NCI-H2081 (cell line): ENCODE measurements around the gene DUSP15.

Source experiments
- DNase-seq, 2 experiments: peaks; one replicate each; lab custom pipeline; 2025; lab: John Stamatoyannopoulos, UW

Gene DUSP15

DNA sequence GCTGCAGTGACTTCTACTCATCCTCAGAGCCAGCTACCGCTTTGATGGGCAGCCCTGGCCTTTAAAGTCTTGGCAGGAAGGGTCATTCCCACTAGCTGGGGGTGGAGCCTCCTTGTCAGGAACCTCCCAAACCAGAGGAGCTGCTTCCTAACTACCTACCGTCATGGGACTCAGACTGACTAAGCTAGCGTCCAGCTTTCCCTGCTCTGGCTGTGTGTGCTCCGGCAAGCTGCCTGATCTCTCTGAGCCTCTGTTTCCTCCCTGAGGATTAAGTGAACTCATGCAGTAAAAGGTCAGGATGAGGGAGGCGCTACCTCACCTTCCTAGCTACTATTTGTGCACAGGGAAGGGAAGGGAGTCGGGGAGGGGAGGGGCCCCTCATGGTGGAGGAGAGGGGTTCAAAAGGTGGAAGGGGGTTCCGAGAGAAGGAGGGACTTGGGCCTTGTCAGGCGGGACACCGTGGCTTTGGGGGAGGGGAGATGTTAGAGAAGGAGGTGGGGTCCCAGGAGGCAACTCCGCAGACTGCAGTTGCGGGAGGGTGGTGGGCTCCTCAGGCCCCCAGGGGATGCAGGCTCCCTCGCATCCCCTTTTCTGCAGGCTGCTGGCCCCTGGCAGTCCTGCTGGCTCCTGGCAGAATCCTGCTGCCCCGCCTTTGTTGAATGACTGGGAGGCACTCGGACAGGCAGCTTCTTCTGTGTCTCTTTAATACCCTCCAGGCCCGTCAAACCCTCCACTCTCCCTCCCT lies 9.8 kb downstream of the DUSP15 start:
- no peak for DNase-seq

DNA sequence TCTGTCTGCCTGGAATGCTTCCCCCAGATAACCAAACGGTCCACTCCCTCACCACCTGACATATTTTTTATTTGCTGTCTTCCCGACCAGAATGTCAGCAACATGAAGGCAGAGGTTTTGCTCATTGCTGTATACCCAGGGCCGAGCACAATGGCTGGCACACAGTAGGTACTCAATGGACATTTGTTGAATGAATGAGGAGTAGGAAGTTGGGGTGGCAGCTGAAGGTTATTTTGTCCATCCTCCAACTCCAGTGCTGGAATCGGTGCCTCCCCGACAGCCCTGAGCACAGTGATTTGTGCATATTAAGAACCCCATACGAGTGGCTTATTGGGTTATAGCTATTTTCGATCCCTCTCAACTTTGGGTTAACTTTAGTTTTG lies 10.3 kb downstream of the DUSP15 start:
- DNase-seq, result no peak

DNA sequence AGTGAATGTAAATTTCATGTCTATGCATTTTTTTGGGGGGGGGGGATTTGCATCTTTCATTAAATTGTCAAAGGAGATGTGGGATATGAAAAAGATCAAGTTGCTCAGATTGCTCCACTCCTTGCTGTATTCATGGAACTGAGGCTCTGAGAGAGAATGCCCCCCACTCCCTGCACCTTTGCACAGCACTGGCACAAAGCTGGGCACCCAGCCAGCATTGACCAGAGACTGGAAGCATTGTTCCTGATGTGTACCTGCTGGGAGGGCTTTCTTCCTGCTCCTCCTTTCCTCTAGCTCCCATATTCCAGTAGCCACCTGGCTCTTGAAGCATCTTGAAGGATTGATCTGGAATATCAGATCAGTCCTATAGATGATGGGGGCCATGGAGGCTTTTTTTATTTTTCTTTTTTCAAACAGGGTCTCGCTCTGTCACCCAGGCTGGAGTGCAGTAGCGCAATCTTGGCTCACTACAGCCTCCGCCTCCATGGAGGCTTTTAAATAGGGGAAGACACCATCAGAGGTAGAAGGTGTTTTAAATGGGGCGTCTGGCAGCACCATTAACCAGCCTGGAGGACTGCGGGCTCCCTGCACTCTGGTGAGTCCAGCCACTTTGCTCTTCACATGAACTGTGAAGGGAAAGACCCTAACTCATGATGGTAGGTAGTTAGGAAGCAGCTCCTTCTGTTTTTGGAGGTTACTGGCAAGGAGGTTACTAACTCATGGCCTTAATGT lies 10.9 kb downstream of the DUSP15 start:
- DNase-seq, result no peak

DNA sequence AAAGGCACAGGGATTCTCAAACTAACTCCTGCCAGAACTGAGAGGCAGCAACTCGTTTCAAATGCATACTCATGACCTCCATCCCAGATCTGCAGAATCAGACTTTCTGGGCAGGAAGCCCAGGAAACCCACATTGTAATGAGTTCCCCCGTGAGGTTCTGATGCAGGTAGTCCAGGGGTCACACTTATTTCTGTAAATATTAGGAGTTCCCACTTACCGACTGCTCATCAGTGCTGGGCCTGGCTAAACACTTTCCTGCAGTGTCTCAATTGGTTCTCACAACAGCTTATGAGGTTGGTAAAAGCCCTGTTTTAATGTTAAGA lies 11.6 kb downstream of the DUSP15 start:
- no peak for DNase-seq

DNA sequence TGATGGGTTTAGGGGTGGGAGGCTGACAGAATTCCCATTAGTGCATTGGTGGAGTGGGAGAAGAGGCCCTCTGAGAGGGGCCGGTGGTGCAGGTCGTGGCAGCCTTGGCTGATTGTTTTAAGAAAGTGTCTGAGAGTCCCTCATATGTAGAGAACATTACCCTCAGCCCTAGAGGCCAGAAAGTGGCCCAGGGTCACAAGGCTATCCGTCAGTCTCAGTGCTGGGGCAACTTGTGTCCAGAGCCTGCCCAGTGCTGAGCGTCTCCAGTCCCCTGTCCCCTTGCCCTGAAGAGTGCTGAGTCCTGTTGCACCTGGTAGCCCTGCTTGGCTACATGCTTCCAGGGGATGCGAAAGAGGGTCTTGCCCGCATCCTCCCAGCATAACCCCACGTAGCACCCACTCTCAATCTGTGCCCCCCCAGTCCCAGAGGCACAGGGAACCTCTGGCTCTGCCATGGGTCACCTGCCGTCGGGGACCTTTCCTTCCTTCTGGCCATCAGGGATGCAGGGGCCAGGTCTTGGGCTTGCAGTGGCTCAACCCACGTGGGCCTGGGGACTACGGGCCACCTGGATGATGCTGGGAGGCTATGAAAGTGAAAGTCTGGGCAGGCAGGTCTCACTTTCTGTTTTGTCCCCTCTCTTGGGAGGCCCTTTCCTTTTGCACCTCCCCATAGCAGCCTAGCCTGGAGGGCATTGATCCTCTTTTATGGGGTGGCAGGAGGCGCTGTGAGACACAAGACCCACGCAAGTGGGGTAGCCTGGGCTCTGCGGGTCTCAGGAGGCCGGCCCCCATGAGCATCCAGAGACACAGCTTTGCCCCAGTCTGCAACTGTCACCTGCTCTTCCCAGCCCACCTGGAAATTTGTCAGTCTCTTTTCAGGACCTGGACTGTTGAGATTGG lies 12.2 kb downstream of the DUSP15 start:
- no peak for DNase-seq

DNA sequence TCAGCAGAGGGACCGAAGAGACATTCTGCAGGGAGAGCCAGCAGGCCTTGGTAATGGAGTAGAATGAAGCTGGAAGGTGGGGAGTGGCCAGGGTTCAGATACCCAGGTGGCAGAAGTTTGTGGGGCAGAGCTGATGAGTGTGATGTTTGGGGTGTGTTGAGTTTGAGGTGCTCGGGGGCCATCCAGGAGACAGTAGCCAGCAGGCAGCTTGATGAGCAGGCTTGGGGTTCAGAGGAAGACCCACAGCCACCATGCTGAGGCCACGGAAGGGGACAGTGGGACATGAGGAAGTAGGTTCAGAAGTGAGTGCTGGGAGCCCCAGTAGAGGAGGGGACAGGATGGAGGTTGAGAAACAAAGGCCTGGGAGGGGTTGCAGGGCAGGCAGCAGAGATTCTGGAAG lies 13.8 kb downstream of the DUSP15 start:
- no peak for DNase-seq

DNA sequence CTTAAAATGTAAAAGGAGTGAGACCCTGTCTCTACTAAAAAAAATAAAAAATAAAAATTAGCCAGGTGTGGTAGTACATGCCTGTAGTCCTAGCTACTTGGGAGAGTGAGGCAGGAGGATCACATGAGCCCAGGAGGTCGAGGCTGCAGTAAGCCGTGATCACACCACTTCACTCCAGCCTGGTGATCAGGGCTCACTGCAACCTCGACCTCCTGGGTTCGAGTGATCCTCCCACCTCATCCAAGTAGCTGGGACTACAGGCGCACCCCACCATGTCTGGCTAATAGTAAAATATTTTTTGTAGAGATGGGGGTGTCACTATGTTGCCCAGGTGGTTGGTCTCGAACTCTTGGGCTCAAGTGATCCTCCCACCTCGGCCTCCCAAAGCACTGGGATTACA lies 16.8 kb downstream of the DUSP15 start:
- no peak for DNase-seq

DNA sequence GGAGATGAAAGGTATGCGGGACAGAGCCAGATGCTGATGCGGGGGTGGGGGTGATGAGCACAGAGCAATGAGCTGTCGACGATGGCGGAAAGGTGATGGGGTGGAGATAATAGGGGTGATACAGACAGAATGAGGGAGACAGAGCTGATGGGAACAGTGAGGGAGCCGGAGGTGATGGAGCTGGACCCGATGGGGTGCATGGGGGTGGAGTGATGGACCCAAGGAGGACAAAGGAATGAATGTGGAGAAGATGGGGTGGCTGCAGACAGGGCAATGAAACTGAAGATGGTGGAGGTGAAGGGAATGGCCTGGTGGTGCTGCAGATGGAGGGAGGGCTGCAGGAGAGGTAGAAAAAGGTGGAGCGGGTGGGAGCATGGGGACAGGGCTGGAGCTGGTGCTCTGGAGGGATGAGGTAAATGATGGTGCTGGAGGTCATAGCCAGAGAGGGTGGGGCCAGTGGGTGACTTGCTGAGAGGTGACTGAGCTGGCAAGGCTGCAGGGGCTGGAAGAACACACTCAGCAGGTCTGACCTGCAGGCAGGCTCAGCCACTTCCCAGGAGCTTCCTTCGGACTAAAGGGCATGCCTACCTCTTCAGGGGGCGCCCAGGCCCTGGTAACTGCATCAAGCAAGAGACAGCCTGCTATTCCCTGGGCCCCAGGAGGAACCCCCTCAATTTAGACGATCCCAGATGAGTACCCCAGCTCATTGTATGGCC lies 18.9 kb downstream of the DUSP15 start:
- DNase-seq, result no peak

DNA sequence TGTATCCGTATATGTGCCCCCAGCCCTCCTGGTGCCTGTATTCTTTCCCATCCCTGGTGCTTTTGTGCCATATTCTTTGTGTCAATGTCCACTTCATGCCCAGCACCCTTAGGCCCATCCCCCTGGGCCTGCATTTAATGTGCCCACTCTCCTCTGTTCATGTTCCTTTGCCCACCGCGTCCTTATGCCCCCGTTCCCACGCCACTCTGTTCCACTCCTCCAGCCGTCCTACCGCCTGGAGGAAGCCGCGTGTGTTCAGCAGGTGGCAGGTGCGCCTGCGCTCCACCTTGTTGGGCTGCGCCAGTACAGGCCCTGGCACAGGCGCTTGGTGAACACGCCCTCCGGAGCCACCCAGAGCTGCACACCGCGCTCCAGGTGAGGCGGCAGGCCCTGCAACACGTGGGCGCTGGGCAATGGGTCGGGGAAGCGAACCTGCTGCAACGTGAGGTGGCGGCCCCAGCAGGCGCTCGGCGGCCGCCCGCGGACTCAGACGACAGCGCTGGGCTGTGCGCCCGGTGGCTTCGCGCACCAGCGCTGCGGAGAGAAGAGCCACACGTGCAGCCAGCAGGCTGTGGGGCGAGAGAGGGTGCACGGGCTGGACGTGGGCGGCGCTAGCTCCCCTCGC lies 20.9 kb downstream of the DUSP15 start:
- peak; percentile 30 to 68 for DNase-seq

DNA sequence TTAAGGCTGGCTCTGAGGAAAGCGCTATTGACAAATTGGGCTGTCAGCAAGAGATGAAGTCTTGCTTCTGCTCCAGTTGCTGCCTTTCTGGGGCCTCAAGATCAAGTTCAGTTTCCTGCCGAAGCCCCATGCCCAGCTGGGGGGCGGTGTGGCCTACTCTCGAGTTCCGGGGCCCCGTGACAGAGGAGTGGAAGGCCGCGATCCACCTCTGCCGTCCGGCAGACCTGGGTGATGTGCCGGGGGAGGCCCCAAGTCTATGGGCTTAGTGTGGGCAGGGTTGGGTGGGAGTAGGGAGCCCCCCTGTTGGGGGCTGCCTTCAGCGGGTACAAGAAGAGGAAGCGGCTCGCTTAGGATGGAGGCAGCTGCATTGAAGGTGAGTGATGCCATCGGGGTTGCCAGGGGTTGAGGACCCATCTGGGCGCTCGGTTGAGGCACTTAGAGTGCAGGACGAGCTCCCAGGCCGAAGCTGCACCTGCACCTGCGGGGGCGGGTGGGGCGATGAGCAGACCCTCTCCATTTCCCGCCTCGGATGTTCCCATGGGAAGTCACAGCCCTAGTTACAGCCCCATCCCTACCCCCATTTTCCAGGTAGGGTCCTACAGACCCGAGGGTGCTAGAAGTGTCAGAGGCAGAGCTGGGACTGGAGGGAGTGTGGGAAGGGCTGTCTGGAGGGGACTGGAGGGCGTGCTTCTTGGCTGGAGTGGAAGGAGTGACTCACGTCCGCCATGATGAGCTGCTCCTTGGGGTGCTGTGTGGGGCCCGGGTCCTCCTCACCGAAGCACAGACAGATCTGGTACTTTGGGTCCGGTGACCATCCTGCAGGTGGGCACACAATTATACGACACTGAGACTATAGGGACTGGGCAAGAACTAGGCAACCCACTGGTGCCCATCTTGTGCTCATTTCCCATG lies 22.0 kb downstream of the DUSP15 start:
- DNase-seq, result no peak

DNA sequence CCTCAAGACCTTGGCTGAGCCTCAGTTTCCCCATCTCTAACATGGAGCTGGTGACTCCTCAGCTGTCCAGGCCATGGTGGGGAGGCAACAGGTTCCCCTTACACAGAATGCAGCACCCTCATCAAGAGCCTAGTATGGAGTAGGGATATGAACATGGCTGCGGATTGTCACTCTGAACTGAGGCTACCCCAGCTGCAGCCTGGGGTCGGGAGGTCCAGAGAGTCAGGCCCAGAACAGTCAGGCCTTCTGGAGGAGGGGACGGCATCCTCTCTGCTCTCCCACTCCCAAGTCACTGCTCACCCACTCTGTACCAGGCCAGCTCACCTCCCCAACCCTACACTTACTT lies 23.6 kb downstream of the DUSP15 start:
- no peak for DNase-seq

DNA sequence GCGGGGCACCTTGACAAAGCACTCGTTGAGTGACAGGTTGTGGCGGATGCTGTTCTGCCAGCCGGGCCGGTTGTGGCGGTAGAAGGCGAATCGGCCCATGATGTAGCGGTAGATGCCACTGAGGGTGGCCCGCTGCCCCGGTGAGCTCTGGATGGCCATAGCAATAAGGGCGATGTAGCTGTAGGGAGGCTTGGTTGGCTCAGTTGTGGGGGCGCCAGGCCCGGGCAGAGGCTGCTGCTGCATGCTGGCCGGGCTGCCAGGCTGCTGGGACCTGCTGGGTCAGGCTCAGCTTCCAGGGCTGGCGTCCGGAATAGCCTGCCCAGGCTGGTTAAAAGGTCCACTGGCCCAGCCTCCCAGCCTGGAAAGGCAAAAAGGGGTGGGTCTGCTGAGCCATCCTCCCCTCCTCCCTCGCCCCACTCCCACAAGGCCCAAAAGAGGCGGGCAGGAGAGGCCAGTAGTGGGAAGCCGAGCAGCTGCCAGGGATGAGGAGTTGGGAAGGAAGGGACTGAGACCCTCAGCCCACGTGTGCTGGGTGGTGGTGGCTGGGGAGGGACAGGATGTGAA lies 24.9 kb downstream of the DUSP15 start, which contains the start of gene FOXS1:
TSS of gene FOXS1 (minus strand) at position 305 of the 564 bp plus-strand sequence. CDS start at position 243, 62 bp downstream.
- no peak for DNase-seq

DNA sequence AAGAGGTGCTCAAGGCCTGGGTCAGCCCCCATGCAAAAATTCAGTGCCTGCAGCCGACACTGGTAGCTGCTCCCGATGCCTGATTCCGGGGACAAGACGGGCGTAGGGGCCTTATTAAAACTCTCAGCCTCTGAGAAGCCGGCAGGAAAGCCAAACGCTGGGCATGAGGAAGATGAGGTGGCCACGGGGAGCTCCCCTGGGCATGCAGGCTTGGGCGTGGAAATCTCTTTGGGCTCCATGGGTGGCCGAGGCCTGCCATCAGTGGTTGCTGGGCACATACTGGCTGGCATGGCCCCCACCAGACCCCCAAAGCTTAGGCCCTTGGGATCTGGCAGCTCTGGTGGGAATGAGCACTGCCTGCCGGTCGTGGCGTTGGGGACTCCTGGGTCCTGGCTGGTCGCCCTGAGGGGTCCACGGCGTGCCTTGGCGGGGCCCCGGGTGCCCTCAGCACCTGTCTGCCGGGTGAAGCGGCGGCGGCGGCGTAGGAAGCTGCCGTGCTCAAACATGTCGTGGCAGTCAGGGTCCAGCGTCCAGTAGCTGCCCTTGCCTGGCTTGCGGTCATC lies 25.5 kb downstream of the DUSP15 start:
- DNase-seq, result no peak

DNA sequence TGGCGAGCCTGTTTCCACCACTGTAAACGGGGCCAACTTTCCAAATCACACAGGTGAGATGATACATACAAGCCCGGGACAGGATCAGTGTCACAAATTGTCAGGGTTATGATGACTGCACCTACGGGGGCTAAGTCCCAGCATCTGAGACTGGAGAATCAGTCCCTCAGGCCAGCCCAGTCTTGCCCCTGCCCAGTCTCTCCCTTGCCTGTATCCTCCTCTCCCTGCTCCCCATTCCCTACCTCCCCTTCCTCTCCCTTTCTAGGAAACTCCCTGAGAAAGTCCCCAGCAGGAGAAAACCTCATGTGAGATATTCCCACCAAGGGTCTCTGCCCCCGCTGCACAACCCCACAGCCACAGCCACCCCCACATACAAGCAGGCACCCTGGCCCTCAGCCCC lies 26.4 kb downstream of the DUSP15 start:
- no peak for DNase-seq

DNA sequence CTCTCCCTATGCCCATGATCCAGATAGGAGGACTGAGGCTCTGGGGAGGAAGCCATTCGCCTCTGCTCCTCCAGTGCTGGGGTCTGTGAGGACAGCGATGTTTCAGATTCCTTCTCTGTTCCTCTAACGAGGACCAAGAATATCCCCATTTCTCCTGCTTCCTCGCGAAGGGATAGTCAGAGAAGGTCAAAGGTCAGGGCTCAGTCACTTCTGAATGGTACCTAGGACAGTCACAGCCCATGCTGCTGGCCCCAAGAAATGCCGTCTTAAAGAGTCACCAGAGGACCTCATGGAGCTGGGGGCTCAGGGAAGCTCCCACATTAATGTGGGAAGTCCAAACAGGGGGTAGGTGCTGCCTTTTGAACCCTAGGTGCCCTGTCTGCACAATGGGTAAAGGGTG lies 27.0 kb downstream of the DUSP15 start:
- no peak for DNase-seq

DNA sequence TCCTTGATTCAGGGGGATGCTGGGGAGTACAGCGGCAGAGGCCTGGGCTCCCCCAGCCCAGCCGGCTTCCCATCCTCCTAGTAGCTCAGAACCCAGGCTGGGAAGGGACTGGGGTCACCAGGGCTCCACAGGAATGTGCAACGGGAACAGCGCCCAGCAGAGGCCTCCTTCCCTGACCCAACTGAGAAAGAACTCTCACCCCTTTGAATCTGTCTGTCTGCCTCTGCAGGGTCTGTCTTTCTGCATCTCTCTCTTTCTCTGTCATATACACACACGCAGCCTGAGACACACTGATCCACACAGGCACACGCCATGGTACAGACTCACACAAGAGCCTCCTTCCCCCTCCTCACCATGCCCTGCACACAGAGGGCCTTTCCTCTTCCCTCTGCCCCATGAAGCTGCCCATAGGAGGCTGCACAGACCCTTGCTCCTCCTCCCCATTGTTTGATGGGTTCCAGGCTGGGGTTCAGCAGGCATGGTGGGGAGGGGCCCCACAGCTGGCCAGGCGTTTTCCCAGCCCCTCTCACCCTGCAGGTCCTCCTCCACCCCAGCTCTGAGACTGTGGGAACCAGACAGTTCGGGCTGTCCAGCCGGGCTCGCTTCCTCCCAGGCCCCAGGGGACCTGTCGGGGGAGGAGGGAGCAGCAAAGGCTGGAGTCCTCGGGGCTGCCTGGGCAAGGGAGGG lies 27.7 kb downstream of the DUSP15 start:
- no peak for DNase-seq

DNA sequence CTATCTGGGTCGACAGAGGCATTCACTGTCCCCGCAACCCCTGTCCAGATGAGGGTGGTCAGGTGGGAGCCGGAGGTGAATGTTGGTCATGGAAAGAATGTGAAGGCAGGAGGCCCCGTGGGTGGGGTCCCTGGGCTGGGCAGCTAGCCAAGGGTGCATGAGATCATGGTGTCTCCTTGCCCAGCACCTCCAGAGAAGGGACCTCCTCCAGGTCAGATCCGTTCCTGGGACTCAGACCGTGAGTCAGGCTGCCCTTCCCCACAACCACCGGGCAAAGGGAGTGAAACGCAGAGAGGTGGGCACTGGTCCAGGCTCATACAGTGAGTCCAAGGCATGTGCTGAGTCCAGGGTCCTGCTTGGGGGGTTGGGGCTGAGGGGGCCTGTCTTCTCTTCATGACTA lies 28.4 kb downstream of the DUSP15 start:
- no peak for DNase-seq

DNA sequence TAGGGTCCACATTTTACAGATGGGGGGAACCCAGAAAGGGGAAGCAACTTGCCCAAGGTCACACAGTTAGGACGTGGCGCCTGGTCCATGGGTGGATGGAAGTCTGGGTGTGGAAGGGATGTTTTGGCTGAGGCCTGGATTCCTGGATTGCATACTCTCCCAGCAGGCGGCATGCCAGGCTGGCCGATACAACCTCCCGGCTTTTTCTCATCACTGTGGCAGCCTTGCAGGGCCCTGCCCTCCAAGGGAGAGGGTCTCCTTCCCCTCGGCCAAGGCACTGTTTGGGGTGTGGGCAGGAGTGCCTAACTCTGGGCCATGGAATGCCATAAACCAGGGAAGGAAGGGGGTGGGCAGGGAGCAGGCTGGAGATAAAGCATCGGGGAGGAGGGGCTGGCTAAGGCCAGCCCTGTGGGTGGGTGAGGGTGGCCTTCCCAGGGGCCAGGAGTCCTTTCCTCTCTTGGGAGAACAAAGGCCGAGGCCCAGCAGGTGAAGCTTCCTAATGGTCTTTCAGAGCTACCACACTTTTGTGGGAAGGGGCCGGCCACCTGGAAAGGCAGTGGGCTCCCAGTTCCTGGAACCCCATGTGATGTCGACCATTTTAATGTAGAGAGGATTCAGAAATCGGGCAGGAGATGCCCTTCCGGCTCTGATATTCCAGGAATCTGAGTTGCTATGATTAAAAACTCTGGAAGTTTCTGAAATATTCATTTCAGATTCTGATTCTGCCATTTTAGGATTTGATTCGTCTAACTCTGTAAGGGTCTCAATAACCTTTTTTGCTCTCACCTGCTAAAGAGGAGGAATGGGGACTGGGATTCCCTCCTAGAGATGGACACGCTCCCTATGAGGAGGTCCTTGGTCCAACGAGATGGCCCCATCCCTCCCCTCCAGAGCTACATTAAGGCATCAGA lies 29.2 kb downstream of the DUSP15 start:
- no peak for DNase-seq
